ENCODE measurements around the gene RAB4B.
"Not testable (repeated sequence)": the region's sequence is repeated elsewhere in the genome, so short reads cannot be mapped to it uniquely, and the experiment has no call there.

Gene RAB4B

DNA sequence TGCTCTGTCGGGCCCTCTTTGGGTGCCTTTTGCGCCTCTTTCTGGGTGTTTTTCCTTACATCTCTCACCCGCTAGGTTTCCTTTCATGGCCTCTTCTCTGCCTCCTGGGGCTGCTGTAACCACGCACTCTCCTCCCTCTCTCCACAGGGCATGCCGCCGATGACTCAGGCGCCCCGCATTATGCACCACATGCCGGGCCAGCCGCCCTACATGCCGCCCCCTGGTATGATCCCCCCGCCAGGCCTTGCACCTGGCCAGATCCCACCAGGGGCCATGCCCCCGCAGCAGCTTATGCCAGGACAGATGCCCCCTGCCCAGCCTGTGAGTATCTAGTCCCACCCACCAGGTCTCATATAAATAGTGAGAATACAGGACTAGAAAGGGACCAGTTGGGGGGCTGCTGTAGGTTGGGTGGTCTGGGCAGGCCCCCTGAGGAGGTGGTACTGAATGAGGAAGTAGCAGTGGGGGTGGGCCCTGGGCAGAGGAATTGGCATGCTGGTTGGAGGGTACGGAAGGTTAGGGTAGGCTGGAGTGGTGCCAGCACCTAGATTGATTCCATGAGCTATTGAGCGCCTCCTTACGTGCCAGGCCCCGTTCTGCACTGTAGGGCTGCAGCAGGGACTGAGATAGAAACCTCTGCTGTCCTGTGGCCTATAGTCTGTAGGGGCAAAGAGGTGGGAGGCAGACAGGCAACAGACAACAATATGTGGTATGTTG, 15.1 kb upstream of the RAB4B start:
- H3K27ac ChIP-seq = no peak overlapping the region
- TF ChIP-seq CTCF (IDR thresholded peaks at IDR 0.05) = no peak
- no peak overlapping the region for H3K4me3 ChIP-seq
- no peak for DNase-seq (ENCODE audit: low spot score)

- DNase-seq (ENCODE audit: low spot score) = no peak
- no peak for TF ChIP-seq CTCF (IDR thresholded peaks at IDR 0.05)
- H3K4me3 ChIP-seq = no peak overlapping the region
- peak overlapping the region in 1 of 2 donors; percentile 4 for H3K27ac ChIP-seq
Measured at GRCh38 chr19:40763526-40763925, 14.5 kb upstream of the RAB4B start.

DNA sequence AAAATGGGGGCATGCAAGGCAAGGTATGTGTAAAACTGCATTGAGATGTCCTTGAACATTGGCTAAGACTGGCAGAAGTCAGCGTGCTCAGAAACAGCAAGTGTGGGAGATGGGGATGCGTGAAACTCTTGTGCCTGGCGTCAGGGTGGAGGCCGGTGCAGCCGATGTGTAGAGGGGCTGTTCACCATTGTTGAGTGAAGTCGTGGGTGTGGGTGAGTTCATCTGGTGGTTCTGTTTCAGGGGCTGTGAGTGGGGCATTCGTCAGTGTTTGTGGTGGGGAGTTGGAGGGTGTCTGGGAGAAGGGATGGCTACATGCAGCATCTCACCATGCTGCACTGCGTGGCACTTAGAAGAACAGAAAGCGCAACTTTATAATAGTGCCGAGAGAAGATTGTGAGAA, 14.1 kb upstream of the RAB4B start:
- DNase-seq (ENCODE audit: low spot score) = no peak
- TF ChIP-seq CTCF (IDR thresholded peaks at IDR 0.05) = no peak
- no peak overlapping the region for H3K27ac ChIP-seq

GRCh38 chr19:40766385-40766784, 11.7 kb upstream of the RAB4B start:
- not testable (repeated sequence) for H3K4me3 ChIP-seq; H3K27ac ChIP-seq; DNase-seq (ENCODE audit: low spot score)

More for the DNA sequence above, 14.1 kb upstream of the RAB4B start:
- H3K4me3 ChIP-seq = no peak overlapping the region

DNA sequence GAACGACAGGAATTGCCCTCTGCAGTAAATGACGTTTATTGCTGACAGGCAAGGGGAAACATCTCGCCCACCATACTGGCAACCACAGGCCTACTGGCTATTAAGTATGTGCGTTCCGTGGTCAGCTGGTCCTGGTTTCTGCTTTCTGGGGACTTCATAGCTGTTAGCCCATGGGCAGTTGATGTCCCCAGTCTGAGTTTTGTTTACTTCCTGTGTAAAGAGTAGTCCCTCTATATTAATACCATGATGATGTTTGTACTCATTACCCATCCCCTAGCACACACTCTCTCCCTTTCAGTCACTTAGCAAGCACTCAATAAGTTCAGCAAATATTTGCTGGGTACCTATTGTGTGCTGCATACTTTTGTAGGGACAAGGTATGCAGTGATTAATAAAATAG, 9.2 kb upstream of the RAB4B start:
- TF ChIP-seq CTCF (IDR thresholded peaks at IDR 0.05) = no peak
- Histone ChIP-seq H3K27ac (no peak overlapping the region), H3K4me3 (no peak overlapping the region)
- no peak for DNase-seq (ENCODE audit: low spot score)

GRCh38 chr19:40771101-40771862, 6.8 kb upstream of the RAB4B start:
- not testable (repeated sequence) for H3K4me3 ChIP-seq; DNase-seq (ENCODE audit: low spot score); H3K27ac ChIP-seq

DNA sequence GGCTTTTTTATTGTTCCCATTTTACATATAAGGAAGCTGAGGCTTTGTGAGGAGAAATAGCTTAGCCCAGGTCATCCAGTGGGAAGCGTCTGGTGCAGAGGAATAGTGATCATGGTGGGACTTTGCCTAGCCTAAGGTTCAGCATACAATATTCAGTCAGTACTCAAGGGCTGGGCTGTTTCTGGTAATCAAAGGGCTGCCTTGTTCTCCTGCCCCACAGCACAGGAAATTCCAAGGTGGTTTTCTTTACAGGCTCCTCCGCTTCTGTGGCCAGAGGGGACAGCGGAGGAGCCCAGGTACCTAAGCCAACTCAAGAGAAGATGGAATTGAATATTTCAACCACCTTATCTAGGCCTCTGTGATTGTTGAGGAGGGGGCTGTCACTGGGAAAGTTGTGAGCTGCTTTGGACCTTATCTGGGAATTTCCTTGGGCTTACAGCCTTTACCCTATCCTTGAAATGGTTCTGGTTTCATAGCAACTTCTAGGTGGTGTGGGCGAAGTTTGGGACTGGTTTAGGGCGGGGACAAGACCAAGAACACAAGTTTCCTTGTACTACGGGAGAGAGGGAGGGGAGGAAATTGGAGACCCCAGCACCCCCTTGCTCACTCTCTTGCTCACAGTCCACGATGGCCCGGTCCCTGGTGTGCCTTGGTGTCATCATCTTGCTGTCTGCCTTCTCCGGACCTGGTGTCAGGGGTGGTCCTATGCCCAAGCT, 3.0 kb upstream of the RAB4B start, which contains the start of gene MIA:
Gene MIA, plus strand, starts transcription at position 606 of the 716 bp plus-strand sequence. Its CDS starts 22 bp downstream, at position 628.
- Histone ChIP-seq H3K27ac (peak within 1 kb of the TSS in 1 of 2 donors; percentile 35), H3K4me3 (peak within 1 kb of the TSS; percentile 9)
- no peak for DNase-seq (ENCODE audit: low spot score)
- TF ChIP-seq CTCF (IDR thresholded peaks at IDR 0.05) = no peak

Measured in coronary artery (tissue), 2 donors.